SK-N-SH (cell line): ENCODE data around the gene MAP7. TPM values are rescaled to one million over a fixed set of nuclear protein-coding genes. Genes with fewer than 3 reads are reported as not detected.

Source experiments
- CTCF ChIA-PET: fragments of 300-600, 350-600 bp; formaldehyde crosslinking; extraction: SDS; loops from one replicate; lab custom pipeline; 2021; lab: Yijun Ruan, JAX
- POLR2A ChIA-PET: fragments of 350-600 bp; sonication (Branson Sonifier 250); formaldehyde crosslinking; extraction: SDS; loops from one replicate; lab custom pipeline; 2020; ENCODE audit warnings: antibody characterized with exemption, inconsistent platforms; lab: Yijun Ruan, JAX
- DNase-seq: peaks from one replicate; pipeline ENCODE4 v3.0.0; 2012
- H2AFZ ChIP-seq: fragments of 200-600 bp; sonication (generic); 2 replicates; pipeline ENCODE4 v1.8.1; 2016; ENCODE audit warnings: antibody characterized with exemption, mild to moderate bottlenecking, low read depth
- H3F3A ChIP-seq: fragments of 200-600 bp; sonication (generic); replicated peaks from 2 replicates; pipeline ENCODE3; 2016; ENCODE audit warnings: antibody characterized with exemption, mild to moderate bottlenecking; ENCODE audit not compliant: insufficient read depth
- H3K27ac ChIP-seq, 2 experiments: fragments of 200-500 bp in 1 of 2; fragments of 200-600 bp in 1 of 2; sonication (Bioruptor generic) in 1 of 2; sonication (generic), shearing (Covaris generic) in 1 of 2; 2 replicates each; pipeline versions ENCODE4 v1.5.1 to v1.6.1; 2014 to 2016; ENCODE audit warnings: low read depth in 2 of 2, inconsistent platforms in 1 of 2, low read length in 1 of 2, mild to moderate bottlenecking in 1 of 2, mixed read lengths in 1 of 2
- H3K27me3 ChIP-seq: fragments of 200-600 bp; sonication (generic), shearing (Covaris generic); 2 replicates; pipeline ENCODE4 v1.6.1; 2016; ENCODE audit warnings: mixed run types; ENCODE audit not compliant: insufficient read depth
- H3K36me3 ChIP-seq, 2 experiments: fragments of 200-500 bp in 1 of 2; fragments of 200-600 bp in 1 of 2; sonication (Bioruptor generic) in 1 of 2; sonication (generic) in 1 of 2; replicated peaks in 1 of 2; 2 replicates each; pipeline versions ENCODE3 to v1.5.1; 2014 to 2016; ENCODE audit warnings: low read length in 1 of 2, mild to moderate bottlenecking in 1 of 2; ENCODE audit not compliant: insufficient read depth in 2 of 2, control insufficient read depth in 1 of 2
- H3K4me1 ChIP-seq, 2 experiments: fragments of 200-500 bp in 1 of 2; fragments of 200-600 bp in 1 of 2; sonication (Bioruptor generic) in 1 of 2; sonication (generic), shearing (Covaris generic) in 1 of 2; 2 replicates each; pipeline versions ENCODE4 v1.5.1 to v1.6.1; 2014 to 2016; ENCODE audit warnings: low read depth in 1 of 2, low read length in 1 of 2, mixed run types in 1 of 2; ENCODE audit not compliant: insufficient read depth in 2 of 2, control insufficient read depth in 1 of 2
- H3K4me2 ChIP-seq: fragments of 200-600 bp; sonication (generic), shearing (Covaris generic); 2 replicates; pipeline ENCODE4 v1.6.1; 2017; ENCODE audit warnings: mixed run types
- H3K4me3 ChIP-seq, 2 experiments: fragments of 200-500 bp in 1 of 2; fragments of 200-600 bp in 1 of 2; sonication (Bioruptor generic) in 1 of 2; sonication (generic), shearing (Covaris generic) in 1 of 2; 2 replicates each; pipeline versions ENCODE4 v1.5.1 to v1.8.1; 2014 to 2016; ENCODE audit warnings: low read depth in 2 of 2, inconsistent platforms in 1 of 2, low read length in 1 of 2, mild to moderate bottlenecking in 1 of 2, mixed read lengths in 1 of 2, moderate library complexity in 1 of 2
- H3K79me2 ChIP-seq: fragments of 200-600 bp; sonication (generic); 2 replicates; pipeline ENCODE4 v1.8.1; 2017; ENCODE audit warnings: mild to moderate bottlenecking; ENCODE audit not compliant: insufficient read depth
- H3K9ac ChIP-seq: fragments of 200-600 bp; sonication (generic); 2 replicates; pipeline ENCODE4 v1.6.1; 2017; ENCODE audit warnings: mixed run types
- H3K9me2 ChIP-seq: fragments of 200-600 bp; sonication (generic); 2 replicates; pipeline ENCODE4 v1.6.1; 2017; ENCODE audit warnings: mixed run types
- H3K9me3 ChIP-seq: fragments of 200-600 bp; sonication (generic); 2 replicates; pipeline ENCODE4 v1.6.1; 2017; ENCODE audit warnings: mixed run types, mild to moderate bottlenecking, moderate library complexity
- H4K20me1 ChIP-seq: fragments of 200-600 bp; sonication (generic); 2 replicates; pipeline ENCODE4 v1.6.1; 2017; ENCODE audit warnings: mild to moderate bottlenecking, mixed run types; ENCODE audit not compliant: insufficient read depth
- CHD2 ChIP-seq: fragments of 150-350 bp; IDR thresholded peaks from 2 replicates; pipeline ENCODE4 v1.6.1; 2018; ENCODE audit warnings: low read length; ENCODE audit not compliant: partially characterized antibody
- ELF1 ChIP-seq: IDR thresholded peaks from 2 replicates; pipeline ENCODE4 v1.4.0; 2012
- EZH2phosphoT487 ChIP-seq: fragments of 200-600 bp; sonication (generic); IDR thresholded peaks from 2 replicates; pipeline ENCODE4 v1.6.1; 2017; ENCODE audit warnings: low read depth, mixed run types, mild to moderate bottlenecking, antibody characterized with exemption, moderate library complexity, borderline replicate concordance
- FOXJ3 ChIP-seq: sonication (generic); formaldehyde crosslinking; IDR thresholded peaks from 2 replicates; pipeline ENCODE4 v1.5.1; 2020; ENCODE audit warnings: mild to moderate bottlenecking, missing genetic modification reagents
- FOXM1 ChIP-seq: IDR thresholded peaks from 2 replicates; pipeline ENCODE4 v1.4.0; 2012; ENCODE audit warnings: low read depth, mild to moderate bottlenecking
- GATA2 ChIP-seq: sonication (generic); formaldehyde crosslinking; IDR thresholded peaks from 2 replicates; pipeline ENCODE4 v1.5.0; 2020; ENCODE audit warnings: mild to moderate bottlenecking, missing genetic modification reagents
- JUND ChIP-seq: IDR thresholded peaks from 2 replicates; pipeline ENCODE4 v1.4.0; 2012
- MEF2A ChIP-seq: IDR thresholded peaks from 2 replicates; pipeline ENCODE4 v1.4.0; 2012; ENCODE audit warnings: low read depth, borderline replicate concordance
- NFIC ChIP-seq: IDR thresholded peaks from 2 replicates; pipeline ENCODE4 v1.4.0; 2012; ENCODE audit warnings: borderline replicate concordance
- NRF1 ChIP-seq: IDR thresholded peaks from 2 replicates; pipeline ENCODE4 v1.6.1; 2012; ENCODE audit warnings: low read depth, mild to moderate bottlenecking, low read length
- POLR2AphosphoS5 ChIP-seq: IDR thresholded peaks from 2 replicates; pipeline ENCODE4 v1.6.1; 2012; ENCODE audit warnings: low read depth, low read length
- RAD21 ChIP-seq: IDR thresholded peaks from 2 replicates; pipeline ENCODE4 v1.6.1; 2012; ENCODE audit warnings: mild to moderate bottlenecking, low read length
- REST ChIP-seq: IDR thresholded peaks from 2 replicates; pipeline ENCODE4 v1.6.1; 2012; ENCODE audit warnings: mild to moderate bottlenecking, low read depth, low read length, moderate library complexity
- RFX5 ChIP-seq: IDR thresholded peaks from 2 replicates; pipeline ENCODE4 v1.6.1; 2012; ENCODE audit warnings: mild to moderate bottlenecking, improper control_type of control experiment, low read length
- TEAD4 ChIP-seq: IDR thresholded peaks from 2 replicates; pipeline ENCODE4 v1.4.0; 2012; ENCODE audit warnings: mild to moderate bottlenecking, borderline replicate concordance; ENCODE audit not compliant: insufficient read depth
- USF1 ChIP-seq: IDR thresholded peaks from 2 replicates; pipeline ENCODE4 v1.4.0; 2012; ENCODE audit warnings: low read depth, borderline replicate concordance
- YY1 ChIP-seq: IDR thresholded peaks from 2 replicates; pipeline ENCODE4 v1.4.0; 2012; ENCODE audit warnings: low read depth, mild to moderate bottlenecking
- WGBS: methylation state at CpG from one replicate; pipeline ENCODE4 v1.1.6; 2017; ENCODE audit warnings: low lambda C conversion rate; 5-methylcytosine and 5-hydroxymethylcytosine counted together
- polyA plus RNA-seq, 3 experiments: library from polyadenylated mRNA; depleted of rRNA; stranded (reverse); fragments of >200 nt; gene quantifications; 2 replicates each; pipeline ENCODE4 v1.2.3, GENCODE V29; 2012
- TF ChIP-seq, protein P1 (sequence below): IDR thresholded peaks from 2 replicates; pipeline ENCODE4 v1.4.0; 2012; ENCODE audit warnings: low read depth
- TF ChIP-seq, protein P2 (sequence below): IDR thresholded peaks from 2 replicates; pipeline ENCODE4 v1.4.0; 2012; ENCODE audit warnings: low read depth, borderline replicate concordance

Gene MAP7
- polyA plus RNA-seq, 1 of the 3 experiments (the other 2 are of a cell fraction): 0.76 TPM

DNA sequence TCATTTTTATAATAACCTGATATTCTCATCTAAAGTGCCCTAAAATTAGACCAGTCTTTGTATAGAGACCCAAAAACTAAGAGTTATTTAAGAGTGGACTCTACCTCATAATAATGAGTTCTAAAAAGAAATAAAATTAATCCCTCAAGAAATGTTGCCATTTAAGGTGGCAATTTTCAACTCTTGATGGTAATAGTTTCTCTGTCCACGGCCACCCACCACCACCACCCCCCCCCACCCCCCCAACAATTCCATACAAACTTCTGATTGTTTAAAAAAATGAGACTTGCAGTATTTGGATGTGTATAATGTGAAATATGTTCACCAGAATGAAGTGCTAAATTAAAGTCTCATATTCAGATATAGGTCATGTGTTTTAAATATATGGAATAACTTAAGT, 2.4 kb downstream of the MAP7 start:
- Histone ChIP-seq H3K79me2 (no peaks in the 10 kb centered on the region), H3K4me1 (peaks cover 0 to 16% of the 10 kb centered on the region in 2 experiments; a peak in 2 of 4 replicates), H3K36me3 (no peaks in the 10 kb centered on the region), H3K4me3 (no peak overlapping the region), H4K20me1 (no peaks in the 10 kb centered on the region), H3F3A (peaks cover 3% of the 10 kb centered on the region), H3K27ac (no peak overlapping the region), H3K9me2 (no peaks in the 10 kb centered on the region), H2AFZ (no peak overlapping the region), H3K9me3 (no peaks in the 10 kb centered on the region), H3K9ac (no peak overlapping the region), H3K4me2 (no peak overlapping the region), H3K27me3 (peaks cover 12% of the 10 kb centered on the region; the same call in 1 of the 2 replicates)
- ChIA-PET POLR2A (interaction anchor here (1.1 kb wide), 1 partner anchor 258 kb away, joined by 9 read pairs; the partner anchor contains the start of gene BCLAF1), CTCF (interaction anchor here (0.6 to 4.4 kb wide), 34 partner anchors 9 to 1033 kb away, joined by 3 to 51 read pairs (median 5); no protein-coding TSS in a partner anchor)
- no peak for DNase-seq
- TF ChIP-seq NFIC: no peak
- no peak for TF ChIP-seq USF1
- TF ChIP-seq JUND: no peak
- TF ChIP-seq, protein P1, sequence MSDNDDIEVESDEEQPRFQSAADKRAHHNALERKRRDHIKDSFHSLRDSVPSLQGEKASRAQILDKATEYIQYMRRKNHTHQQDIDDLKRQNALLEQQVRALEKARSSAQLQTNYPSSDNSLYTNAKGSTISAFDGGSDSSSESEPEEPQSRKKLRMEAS: no peak
- TF ChIP-seq EZH2phosphoT487: no peak
- no peak for TF ChIP-seq FOXM1
- TF ChIP-seq RAD21: no peak
- no peak for TF ChIP-seq NRF1
- no peak for TF ChIP-seq MEF2A
- TF ChIP-seq YY1: no peak
- TF ChIP-seq CHD2: no peak
- no peak for TF ChIP-seq RFX5
- no peak for TF ChIP-seq TEAD4
- TF ChIP-seq FOXJ3: no peak
- TF ChIP-seq GATA2: no peak
- TF ChIP-seq POLR2AphosphoS5: no peak
- TF ChIP-seq, protein P2, sequence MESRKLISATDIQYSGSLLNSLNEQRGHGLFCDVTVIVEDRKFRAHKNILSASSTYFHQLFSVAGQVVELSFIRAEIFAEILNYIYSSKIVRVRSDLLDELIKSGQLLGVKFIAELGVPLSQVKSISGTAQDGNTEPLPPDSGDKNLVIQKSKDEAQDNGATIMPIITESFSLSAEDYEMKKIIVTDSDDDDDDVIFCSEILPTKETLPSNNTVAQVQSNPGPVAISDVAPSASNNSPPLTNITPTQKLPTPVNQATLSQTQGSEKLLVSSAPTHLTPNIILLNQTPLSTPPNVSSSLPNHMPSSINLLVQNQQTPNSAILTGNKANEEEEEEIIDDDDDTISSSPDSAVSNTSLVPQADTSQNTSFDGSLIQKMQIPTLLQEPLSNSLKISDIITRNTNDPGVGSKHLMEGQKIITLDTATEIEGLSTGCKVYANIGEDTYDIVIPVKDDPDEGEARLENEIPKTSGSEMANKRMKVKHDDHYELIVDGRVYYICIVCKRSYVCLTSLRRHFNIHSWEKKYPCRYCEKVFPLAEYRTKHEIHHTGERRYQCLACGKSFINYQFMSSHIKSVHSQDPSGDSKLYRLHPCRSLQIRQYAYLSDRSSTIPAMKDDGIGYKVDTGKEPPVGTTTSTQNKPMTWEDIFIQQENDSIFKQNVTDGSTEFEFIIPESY: no peak
- no peak for TF ChIP-seq REST
- no peak for TF ChIP-seq ELF1
- 33% methylated on average over 1 of the region's 1 CpG for WGBS
